Measurements from ENCODE around the gene GAB2.

- TF ChIP-seq, protein P1, sequence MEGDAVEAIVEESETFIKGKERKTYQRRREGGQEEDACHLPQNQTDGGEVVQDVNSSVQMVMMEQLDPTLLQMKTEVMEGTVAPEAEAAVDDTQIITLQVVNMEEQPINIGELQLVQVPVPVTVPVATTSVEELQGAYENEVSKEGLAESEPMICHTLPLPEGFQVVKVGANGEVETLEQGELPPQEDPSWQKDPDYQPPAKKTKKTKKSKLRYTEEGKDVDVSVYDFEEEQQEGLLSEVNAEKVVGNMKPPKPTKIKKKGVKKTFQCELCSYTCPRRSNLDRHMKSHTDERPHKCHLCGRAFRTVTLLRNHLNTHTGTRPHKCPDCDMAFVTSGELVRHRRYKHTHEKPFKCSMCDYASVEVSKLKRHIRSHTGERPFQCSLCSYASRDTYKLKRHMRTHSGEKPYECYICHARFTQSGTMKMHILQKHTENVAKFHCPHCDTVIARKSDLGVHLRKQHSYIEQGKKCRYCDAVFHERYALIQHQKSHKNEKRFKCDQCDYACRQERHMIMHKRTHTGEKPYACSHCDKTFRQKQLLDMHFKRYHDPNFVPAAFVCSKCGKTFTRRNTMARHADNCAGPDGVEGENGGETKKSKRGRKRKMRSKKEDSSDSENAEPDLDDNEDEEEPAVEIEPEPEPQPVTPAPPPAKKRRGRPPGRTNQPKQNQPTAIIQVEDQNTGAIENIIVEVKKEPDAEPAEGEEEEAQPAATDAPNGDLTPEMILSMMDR (IDR thresholded peaks at IDR 0.05) = no peak
- TF ChIP-seq POLR2A (IDR thresholded peaks at IDR 0.05) = no peak
These were observed 16.9 kb downstream of the GAB2 start for GRCh38 chr11:78400702-78401101.

Measured in adrenal gland (tissue), 5 donors.